VCaP (cell line): ENCODE measurements around the gene NFIA.
A peak's percentile ranks its signal among the peaks of the same experiment; 100 is the strongest.

Source experiments
- H3K27ac ChIP-seq: fragments of 450-650 bp; 2 replicates; pipeline ENCODE4 v1.5.1; 2017
- TF ChIP-seq, protein P1 (sequence below): fragments of 450-650 bp; conservative IDR thresholded peaks from 2 replicates; pipeline ENCODE4 v1.5.1; 2017; ENCODE audit warnings: mild to moderate bottlenecking, moderate library complexity

NFIA gene

DNA sequence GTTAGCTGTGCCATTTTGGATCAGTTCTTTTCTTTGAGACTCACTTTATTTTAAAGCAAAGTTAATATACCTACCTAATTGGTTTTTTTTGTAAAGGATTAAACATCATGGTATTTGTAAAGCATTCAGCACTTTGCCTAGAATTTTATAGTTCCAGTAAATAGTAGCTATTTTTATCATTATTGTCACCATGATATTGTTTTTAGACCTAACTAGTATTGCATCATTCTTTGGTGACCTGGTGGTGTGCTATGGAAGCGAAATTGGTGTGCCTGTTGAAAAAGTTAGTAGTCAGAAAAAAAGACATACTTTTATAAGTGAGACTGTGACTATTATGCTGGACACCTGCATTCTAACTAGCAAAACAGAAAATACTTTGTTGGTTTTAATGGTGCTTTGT lies 81.0 kb downstream of the NFIA start:
- H3K27ac ChIP-seq = no peak overlapping the region
- TF ChIP-seq, protein P1, sequence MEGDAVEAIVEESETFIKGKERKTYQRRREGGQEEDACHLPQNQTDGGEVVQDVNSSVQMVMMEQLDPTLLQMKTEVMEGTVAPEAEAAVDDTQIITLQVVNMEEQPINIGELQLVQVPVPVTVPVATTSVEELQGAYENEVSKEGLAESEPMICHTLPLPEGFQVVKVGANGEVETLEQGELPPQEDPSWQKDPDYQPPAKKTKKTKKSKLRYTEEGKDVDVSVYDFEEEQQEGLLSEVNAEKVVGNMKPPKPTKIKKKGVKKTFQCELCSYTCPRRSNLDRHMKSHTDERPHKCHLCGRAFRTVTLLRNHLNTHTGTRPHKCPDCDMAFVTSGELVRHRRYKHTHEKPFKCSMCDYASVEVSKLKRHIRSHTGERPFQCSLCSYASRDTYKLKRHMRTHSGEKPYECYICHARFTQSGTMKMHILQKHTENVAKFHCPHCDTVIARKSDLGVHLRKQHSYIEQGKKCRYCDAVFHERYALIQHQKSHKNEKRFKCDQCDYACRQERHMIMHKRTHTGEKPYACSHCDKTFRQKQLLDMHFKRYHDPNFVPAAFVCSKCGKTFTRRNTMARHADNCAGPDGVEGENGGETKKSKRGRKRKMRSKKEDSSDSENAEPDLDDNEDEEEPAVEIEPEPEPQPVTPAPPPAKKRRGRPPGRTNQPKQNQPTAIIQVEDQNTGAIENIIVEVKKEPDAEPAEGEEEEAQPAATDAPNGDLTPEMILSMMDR = no peak

- H3K27ac ChIP-seq = no peak overlapping the region
- TF ChIP-seq, protein P1 = no peak
Measured at GRCh38 chr1:61165402-61165801, 83.0 kb downstream of the NFIA start.

- H3K27ac ChIP-seq = no peak overlapping the region; the same call in 1 of the 2 replicates
- TF ChIP-seq, protein P1 = no peak
Measured at GRCh38 chr1:61167309-61167708, 84.9 kb downstream of the NFIA start.

DNA sequence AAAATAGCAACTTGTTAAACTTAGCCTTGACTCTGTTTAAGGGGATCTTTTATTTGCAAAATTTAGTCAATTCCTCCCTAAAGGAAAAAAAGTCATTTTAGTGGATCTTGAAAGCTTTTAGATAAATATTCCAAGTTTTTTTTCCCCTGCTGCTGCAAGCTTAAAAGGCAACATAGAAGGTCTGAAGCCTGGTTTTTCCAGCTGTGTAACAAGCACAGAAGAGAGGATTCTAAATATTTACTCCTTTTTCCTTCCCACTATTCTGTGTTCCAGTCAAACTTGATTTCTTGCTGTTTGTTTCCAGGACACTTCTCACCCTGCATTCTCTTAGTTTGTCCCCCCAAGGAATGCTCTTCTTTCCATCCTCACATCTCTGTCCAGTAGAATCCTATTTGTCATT lies 86.7 kb downstream of the NFIA start:
- TF ChIP-seq, protein P1 = no peak
- H3K27ac ChIP-seq = peak overlapping the region; percentile 55

DNA sequence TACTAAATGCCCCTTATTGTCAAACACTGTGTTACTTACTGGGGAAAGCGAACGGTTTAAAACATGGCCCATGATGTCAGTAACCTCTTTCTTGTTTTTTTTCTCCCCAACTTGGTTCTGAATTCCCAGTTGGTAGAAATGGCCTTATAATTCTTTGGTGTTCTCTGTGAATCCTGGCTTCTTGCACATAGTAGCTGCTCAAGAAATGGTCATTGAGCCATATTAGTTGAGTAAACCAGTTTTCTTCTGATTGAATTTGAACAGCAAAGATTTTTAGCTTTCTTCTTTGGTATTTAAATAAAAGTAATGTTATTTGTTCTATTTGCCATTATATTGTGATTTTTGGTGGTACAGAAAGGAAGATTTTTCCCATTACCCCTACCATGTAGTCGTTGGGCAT lies 87.3 kb downstream of the NFIA start:
- TF ChIP-seq, protein P1 = no peak
- H3K27ac ChIP-seq = peak overlapping the region; percentile 55

- TF ChIP-seq, protein P1 = no peak
Measured at GRCh38 chr1:61170328-61171238, 88.2 kb downstream of the NFIA start.

GRCh38 chr1:61171346-61171745 lies 89.0 kb downstream of the NFIA start:
- TF ChIP-seq, protein P1 = no peak
- H3K27ac ChIP-seq = no peak overlapping the region

More at GRCh38 chr1:61170328-61171238, 88.2 kb downstream of the NFIA start:
- H3K27ac ChIP-seq = peak overlapping the region; percentile 55; the same call in 1 of the 2 replicates
